Measurements from ENCODE around the gene PACC1.

Gene PACC1

GRCh38 chr1:212442408-212442807 lies 27.7 kb upstream of the PACC1 start:
- in situ Hi-C loops (cut with MboI; ENCODE audit: low sequenced_read_pairs), result no loop called here

GRCh38 chr1:212440419-212440818 lies 25.7 kb upstream of the PACC1 start:
- in situ Hi-C loops (cut with MboI; ENCODE audit: low sequenced_read_pairs), result no loop called here

GRCh38 chr1:212438831-212439237 lies 24.1 kb upstream of the PACC1 start:
- in situ Hi-C loops (cut with MboI; ENCODE audit: low sequenced_read_pairs), result no loop called here

- in situ Hi-C loops (cut with MboI; ENCODE audit: low sequenced_read_pairs), result no loop called here
Measured at GRCh38 chr1:212437179-212437798, 22.6 kb upstream of the PACC1 start.

GRCh38 chr1:212434992-212435391 lies 20.3 kb upstream of the PACC1 start:
- in situ Hi-C loops (cut with MboI; ENCODE audit: low sequenced_read_pairs), result no loop called here

GRCh38 chr1:212433577-212434462 lies 19.1 kb upstream of the PACC1 start:
- in situ Hi-C loops (cut with MboI; ENCODE audit: low sequenced_read_pairs), result no loop called here

GRCh38 chr1:212432661-212433576 lies 18.2 kb upstream of the PACC1 start, which contains the start of gene NENF:
NENF (plus strand) TSS chr1:212432920; CDS start chr1:212432944, 24 bp downstream.
- in situ Hi-C loops (cut with MboI; ENCODE audit: low sequenced_read_pairs), result no loop called here

- in situ Hi-C loops (cut with MboI; ENCODE audit: low sequenced_read_pairs), result no loop called here
Measured at GRCh38 chr1:212432272-212432660, 17.6 kb upstream of the PACC1 start.

- in situ Hi-C loops (cut with MboI; ENCODE audit: low sequenced_read_pairs), result no loop called here
Measured at GRCh38 chr1:212431644-212432043, 17.0 kb upstream of the PACC1 start.

GRCh38 chr1:212430955-212431394 lies 16.3 kb upstream of the PACC1 start:
- in situ Hi-C loops (cut with MboI; ENCODE audit: low sequenced_read_pairs), result no loop called here

- in situ Hi-C loops (cut with MboI; ENCODE audit: low sequenced_read_pairs), result no loop called here
Measured at GRCh38 chr1:212430416-212430815, 15.7 kb upstream of the PACC1 start.

GRCh38 chr1:212428496-212428895 lies 13.8 kb upstream of the PACC1 start:
- in situ Hi-C loops (cut with MboI; ENCODE audit: low sequenced_read_pairs), result no loop called here

GRCh38 chr1:212423879-212424278 lies 9.2 kb upstream of the PACC1 start:
- in situ Hi-C loops (cut with MboI; ENCODE audit: low sequenced_read_pairs), result no loop called here

- in situ Hi-C loops (cut with MboI; ENCODE audit: low sequenced_read_pairs), result no loop called here
Measured at GRCh38 chr1:212421165-212421564, 6.5 kb upstream of the PACC1 start.

- in situ Hi-C loops (cut with MboI; ENCODE audit: low sequenced_read_pairs), result no loop called here
Measured at GRCh38 chr1:212415107-212415841, 588 bp upstream of the PACC1 start.

- in situ Hi-C loops (cut with MboI; ENCODE audit: low sequenced_read_pairs), result no loop called here
Measured at GRCh38 chr1:212413902-212414327, 771 bp downstream of the PACC1 start.

- in situ Hi-C loops (cut with MboI; ENCODE audit: low sequenced_read_pairs), result no loop called here
Measured at GRCh38 chr1:212412374-212412773, 2.3 kb downstream of the PACC1 start.

- in situ Hi-C loops (cut with MboI; ENCODE audit: low sequenced_read_pairs), result no loop called here
Measured at GRCh38 chr1:212410231-212410820, 4.4 kb downstream of the PACC1 start.

- in situ Hi-C loops (cut with MboI; ENCODE audit: low sequenced_read_pairs), result no loop called here
Measured at GRCh38 chr1:212402666-212403321, 11.9 kb downstream of the PACC1 start.

Data from HL-60/S4 treated with phorbol 12-myristate 13-acetate at 8.2 ng/mL for 4 days and 3 days (cell line).